Measurements from ENCODE around the gene METTL25B.

Gene METTL25B

DNA sequence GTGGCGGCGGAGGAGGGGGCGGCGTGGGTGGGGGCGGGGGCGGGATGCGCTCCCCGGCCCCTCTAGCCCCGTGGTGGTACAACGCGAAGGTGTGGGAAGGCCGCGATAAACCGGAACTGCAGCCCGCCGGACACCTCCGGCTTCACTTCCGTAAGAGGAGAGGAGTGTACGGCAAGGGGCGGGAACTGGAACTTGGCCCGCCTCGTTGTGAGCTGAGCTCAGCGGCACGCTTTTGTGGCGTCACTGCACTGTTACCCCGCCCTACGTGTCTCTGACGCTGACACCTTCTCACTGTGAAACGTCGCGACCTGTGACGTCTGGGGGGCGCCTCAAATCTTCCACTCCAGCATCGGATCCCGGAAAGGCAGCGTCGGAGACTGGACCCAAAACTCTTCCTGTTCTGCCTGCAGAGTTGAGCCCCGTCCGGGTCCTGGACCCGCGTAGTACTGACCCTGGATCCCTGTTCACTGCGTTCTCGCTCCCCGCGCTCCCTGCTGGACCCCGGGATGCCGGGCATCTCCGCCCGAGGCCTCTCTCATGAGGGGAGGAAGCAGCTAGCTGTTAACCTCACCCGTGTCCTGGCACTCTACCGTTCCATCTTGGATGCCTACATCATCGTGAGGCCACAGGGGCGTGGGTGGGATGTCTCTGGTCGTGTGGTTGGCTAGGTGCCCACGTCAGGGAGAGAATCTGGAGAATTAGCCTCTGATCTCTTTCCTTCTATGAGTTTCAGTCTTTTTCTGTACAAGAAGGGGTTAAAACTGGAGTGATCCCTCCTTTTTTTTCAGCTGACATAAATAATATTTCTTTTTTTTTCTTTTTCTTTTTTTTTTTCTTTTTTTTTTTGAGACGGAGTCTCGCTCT is 562 bp downstream of the METTL25B start, which contains the start of gene ISG20L2:
ISG20L2 (minus strand) TSS at position 168 of the 864 bp plus-strand sequence. CDS start 1,114 bp downstream, outside the sequence.
- ATAC-seq, result peak; percentile 94 to 95

DNA sequence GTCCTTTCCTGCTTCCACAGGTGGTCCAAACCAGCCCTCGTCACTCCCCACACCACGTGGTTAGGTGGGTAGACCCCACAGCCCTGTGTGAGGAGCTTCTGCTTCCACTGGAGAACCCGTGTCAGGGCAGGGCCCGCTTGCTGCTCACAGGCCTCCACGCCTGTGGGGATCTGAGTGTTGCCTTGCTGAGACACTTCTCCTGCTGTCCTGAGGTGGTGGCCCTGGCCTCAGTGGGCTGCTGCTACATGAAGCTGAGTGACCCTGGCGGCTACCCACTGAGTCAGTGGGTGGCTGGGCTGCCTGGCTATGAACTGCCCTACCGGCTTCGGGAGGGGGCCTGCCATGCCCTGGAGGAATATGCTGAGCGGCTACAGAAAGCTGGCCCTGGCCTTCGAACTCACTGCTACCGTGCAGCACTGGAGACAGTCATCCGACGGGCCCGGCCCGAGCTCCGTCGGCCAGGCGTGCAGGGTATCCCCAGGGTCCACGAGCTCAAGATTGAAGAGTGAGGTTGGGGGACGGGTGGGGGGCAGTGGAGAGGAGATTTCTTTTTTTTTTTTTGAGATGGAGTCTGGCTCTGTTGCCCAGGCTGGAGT is 5.8 kb downstream of the METTL25B start:
- ATAC-seq, result no peak

DNA sequence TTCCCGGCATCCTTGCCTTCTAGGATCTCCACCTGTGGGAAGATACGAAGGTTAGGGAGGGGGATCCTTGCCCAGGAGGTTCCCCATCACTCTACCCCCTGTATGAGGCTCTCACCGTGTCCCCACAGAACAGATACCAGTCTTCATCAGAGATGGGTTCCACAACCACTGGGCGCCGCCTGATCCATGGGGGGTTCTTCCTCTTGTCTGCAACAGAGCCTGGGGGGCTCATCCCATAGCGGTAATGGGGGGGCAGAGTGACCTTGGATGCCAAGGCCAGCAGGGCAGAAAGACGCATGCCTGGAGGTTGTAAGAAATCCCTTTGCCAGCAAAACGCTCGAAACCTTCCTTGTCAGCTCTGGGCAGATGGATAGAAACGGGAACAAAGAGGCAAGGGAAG is 10.1 kb downstream of the METTL25B start:
- ATAC-seq, result no peak

- no peak for ATAC-seq
Observed at GRCh38 chr1:156738916-156739315, 10.6 kb downstream of the METTL25B start.

DNA sequence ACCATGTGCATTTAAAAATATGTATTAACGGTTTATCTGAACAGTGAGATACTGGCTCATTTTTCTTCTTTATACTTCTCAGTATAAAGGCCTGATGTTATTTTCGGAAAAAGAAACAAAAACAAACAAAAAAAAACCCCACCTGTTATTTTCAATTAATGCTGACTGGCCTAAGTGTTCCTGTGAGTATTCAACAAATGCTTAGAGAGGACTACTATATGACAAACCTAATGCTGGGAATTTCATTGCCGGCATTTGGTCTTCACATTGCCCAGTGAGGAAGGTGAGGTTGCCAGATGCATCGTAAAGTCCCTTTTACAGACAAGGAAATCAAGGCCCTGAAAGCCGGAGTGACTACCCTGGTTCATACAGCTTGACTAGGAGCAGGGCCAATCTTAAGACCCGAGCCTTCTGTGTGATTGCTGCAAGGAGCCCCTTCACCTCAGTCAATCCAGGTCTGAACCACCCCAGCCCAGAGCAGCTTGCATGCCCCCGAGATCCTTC is 12.0 kb downstream of the METTL25B start:
- ATAC-seq, result no peak

GRCh38 chr1:156740741-156741480 is 12.6 kb downstream of the METTL25B start, which contains the start of gene MRPL24:
TSS of gene MRPL24 (minus strand) at chr1:156741088. CDS start at chr1:156738704, 2,384 bp downstream.
- peak; percentile 88 to 90 for ATAC-seq

DNA sequence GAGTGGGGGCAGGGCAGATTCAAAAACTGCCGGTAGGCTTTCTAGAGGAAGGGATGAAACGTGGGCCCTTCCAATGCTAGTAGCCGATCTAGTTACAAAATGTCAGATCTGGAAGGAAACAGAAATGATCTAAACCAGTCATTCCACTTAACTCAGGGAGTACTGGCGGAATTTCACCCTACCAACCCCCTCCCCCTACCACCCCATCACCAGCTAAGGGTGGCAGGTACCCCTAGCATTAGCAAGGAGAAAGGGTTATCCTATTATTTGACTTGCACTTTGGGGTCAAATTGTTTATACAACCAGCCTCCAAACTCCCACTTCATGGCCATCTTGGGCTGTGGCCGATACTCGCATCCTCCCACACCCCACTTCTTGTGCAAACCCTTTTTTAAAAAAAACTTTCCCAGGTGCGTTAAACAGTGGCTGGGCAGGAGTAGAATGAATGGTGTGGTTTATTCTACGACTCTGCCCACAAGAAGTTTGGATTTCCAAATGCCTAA is 13.3 kb downstream of the METTL25B start:
- no peak for ATAC-seq

- no peak for ATAC-seq
Observed at GRCh38 chr1:156742017-156742416, 13.7 kb downstream of the METTL25B start.

GRCh38 chr1:156742801-156743200 is 14.5 kb downstream of the METTL25B start:
- ATAC-seq, result no peak

DNA sequence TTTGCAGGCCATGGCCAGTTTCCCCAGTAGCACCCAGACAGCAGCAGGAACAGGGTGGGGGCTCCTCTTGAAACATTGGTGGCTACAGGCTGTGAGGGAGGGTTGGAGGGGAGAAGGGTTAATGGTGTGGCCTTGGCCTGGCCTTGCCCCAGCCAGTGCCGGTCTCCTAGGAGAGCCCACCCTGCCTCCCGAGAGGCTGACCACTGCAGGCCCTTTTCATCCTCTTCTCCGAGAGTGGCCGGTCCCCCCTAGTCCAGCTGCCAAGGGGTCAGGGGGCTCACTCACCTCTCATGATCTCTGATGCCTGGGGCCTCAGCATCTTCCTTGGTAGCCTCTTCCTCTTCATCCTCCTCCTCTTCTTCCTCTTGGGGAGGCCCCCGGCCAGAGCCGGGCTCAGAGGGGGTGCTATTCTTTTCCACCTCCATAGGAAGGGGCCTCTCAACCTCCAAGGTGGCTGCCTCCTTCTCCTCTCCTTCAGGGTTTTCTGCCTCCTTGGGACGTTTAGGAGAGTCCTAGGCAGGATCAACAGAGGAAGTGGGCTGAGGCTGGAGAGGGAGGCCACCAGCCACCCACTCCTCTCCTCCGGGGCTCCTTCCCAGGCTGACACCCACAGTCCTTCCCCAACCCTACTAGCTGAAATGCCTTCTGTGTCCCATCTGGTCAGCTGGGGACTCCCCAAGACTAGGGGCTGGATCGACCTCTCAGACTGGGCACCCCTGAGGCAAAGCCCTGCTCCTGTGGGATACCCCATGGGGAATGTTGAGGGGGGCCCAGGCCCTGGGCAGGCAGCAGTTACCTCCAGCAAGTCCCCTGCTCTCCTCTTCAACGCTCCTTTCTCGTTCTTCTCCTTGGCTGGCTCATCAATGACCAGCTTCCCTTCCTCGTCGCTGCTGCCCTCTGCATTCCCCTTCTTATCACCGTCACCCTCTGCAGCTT is 15.4 kb downstream of the METTL25B start:
- ATAC-seq, result no peak

GRCh38 chr1:156744344-156744743 is 16.1 kb downstream of the METTL25B start:
- no peak for ATAC-seq

- no peak for ATAC-seq
Observed at GRCh38 chr1:156744786-156745419, 16.6 kb downstream of the METTL25B start.

DNA sequence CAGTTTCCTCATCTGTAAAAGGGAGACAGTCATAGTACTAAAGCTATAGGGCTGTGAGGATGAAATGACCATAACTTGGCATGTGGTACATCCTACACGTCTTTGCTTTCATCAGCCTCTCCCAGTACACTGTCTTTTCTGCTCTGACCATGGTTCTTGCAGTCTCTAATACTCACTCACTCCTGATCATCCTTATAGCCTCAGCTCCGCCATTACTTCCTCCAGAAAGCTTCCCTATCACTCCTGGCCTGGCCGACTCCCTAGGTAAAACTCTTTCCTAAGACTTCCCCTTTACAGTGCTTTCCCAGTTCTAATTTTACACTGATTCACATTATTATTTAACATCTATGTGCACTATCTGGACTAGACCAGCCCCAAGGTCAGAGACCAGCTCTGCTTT is 17.6 kb downstream of the METTL25B start:
- ATAC-seq, result no peak

- ATAC-seq, result no peak
Observed at GRCh38 chr1:156746406-156746727, 18.1 kb downstream of the METTL25B start.

GRCh38 chr1:156746728-156747631 is 18.7 kb downstream of the METTL25B start:
- no peak for ATAC-seq

- no peak for ATAC-seq
Observed at GRCh38 chr1:156747742-156748669, 19.7 kb downstream of the METTL25B start.

GRCh38 chr1:156748670-156749418 is 20.6 kb downstream of the METTL25B start:
- ATAC-seq, result no peak

- no peak for ATAC-seq
Observed at GRCh38 chr1:156749419-156750118, 21.3 kb downstream of the METTL25B start.
